ENCODE results near the gene MED22.

Gene MED22

DNA sequence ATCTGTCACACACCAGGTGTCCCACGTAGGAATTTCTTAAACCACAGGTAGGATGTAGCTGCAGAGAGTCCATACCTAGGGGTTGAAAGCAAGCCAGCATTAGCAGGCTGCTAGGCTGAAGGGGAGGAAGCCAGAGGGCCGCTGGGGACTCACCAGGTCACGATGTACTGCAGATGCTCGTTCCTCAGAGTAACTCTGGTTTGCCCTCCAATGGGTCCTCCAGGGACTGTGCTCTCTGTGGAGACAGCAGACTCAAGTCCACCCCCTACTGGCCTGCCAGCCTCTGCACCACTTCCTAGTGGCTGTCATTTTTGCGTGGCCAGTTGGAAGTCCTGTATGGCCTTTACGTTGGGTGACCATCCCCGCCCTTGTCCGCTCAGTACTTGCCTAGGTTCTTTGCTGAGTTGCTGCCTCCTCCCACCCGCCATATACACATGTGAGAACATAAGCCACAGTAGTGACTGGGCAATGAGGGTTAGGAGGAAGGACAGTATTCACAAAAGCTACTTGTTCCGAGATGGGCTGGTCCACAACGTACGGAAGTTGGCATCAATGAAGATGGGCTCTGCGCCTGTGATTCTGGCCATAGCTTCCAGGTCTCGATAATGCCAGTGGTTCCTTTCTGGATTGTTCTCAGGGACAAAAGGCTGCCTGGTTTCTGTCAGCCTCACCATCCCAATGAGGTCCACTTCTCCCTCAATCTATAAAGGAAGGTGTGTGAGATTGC is 4.1 kb upstream of the MED22 start:
- no peak overlapping the region; the same call in 1 of the 2 replicates for H3K27ac ChIP-seq (ENCODE audit: low read depth, low read length)
- H3F3A ChIP-seq (ENCODE audit: insufficient read depth), result peaks cover 64% of the 10 kb centered on the region
- peaks cover 35% of the 10 kb centered on the region for H3K36me3 ChIP-seq (ENCODE audit: low read length)
- no peak for TF ChIP-seq EZH2phosphoT487 (conservative IDR thresholded peaks at IDR 0.05; ENCODE audit: low read length)
- peak; percentile 49 for TF ChIP-seq CTCF (IDR thresholded peaks at IDR 0.05; ENCODE audit: insufficient read depth, low read length, poor library complexity, severe bottlenecking)
- peaks cover 31% of the 10 kb centered on the region for H3K79me2 ChIP-seq (ENCODE audit: insufficient read depth, low read length)
- H3K27me3 ChIP-seq (ENCODE audit: low read length), result no peaks in the 10 kb centered on the region
- no peak overlapping the region for H2AFZ ChIP-seq (ENCODE audit: low read depth, low read length, severe bottlenecking)
- H4K20me1 ChIP-seq (ENCODE audit: low read depth, low read length), result no peaks in the 10 kb centered on the region; the same call in 1 of the 2 replicates
- no peaks in the 10 kb centered on the region for H3K9me2 ChIP-seq (replicated peaks; ENCODE audit: insufficient read depth, low read length)
- H3K9ac ChIP-seq (ENCODE audit: low read length), result no peak overlapping the region
- H3K4me3 ChIP-seq (ENCODE audit: insufficient read depth, low read length, poor library complexity, severe bottlenecking), result no peak overlapping the region
- no peaks in the 10 kb centered on the region for H3K9me3 ChIP-seq (ENCODE audit: insufficient read depth, low read length)
- H3K4me2 ChIP-seq (ENCODE audit: low read depth, low read length, poor library complexity, severe bottlenecking), result no peak overlapping the region

DNA sequence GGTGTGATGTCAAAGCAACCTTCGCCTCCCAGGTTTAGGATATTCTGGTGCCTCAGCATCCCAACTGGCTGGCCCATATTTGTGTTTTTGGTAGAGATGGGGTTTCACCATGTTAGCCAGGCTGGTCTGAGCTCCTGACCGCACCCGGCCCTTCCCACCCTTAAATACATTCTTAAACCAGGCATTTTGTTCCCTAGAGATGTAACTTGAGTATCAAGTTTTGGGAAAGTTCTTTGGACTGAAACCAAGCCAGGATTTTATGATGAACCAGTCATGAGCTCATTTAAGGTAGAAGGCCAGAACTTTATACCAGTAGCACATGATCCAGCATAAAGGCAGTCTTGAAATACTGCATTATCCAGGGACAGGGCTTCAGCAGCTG is 3.6 kb upstream of the MED22 start:
- no peak overlapping the region for H3K4me2 ChIP-seq (ENCODE audit: low read depth, low read length, poor library complexity, severe bottlenecking)
- no peak overlapping the region for H3K4me3 ChIP-seq (ENCODE audit: insufficient read depth, low read length, poor library complexity, severe bottlenecking)
- H3K9me2 ChIP-seq (replicated peaks; ENCODE audit: insufficient read depth, low read length), result no peaks in the 10 kb centered on the region
- peaks cover 34% of the 10 kb centered on the region for H3K79me2 ChIP-seq (ENCODE audit: insufficient read depth, low read length)
- TF ChIP-seq CTCF (IDR thresholded peaks at IDR 0.05; ENCODE audit: insufficient read depth, low read length, poor library complexity, severe bottlenecking) (no peak), EZH2phosphoT487 (conservative IDR thresholded peaks at IDR 0.05; ENCODE audit: low read length) (no peak)
- no peak overlapping the region for H2AFZ ChIP-seq (ENCODE audit: low read depth, low read length, severe bottlenecking)
- no peak overlapping the region for H3K9ac ChIP-seq (ENCODE audit: low read length)
- H3K27me3 ChIP-seq (ENCODE audit: low read length), result no peaks in the 10 kb centered on the region
- H3F3A ChIP-seq (ENCODE audit: insufficient read depth), result peaks cover 64% of the 10 kb centered on the region
- no peaks in the 10 kb centered on the region for H3K9me3 ChIP-seq (ENCODE audit: insufficient read depth, low read length)
- no peak overlapping the region for H3K27ac ChIP-seq (ENCODE audit: low read depth, low read length)
- peaks cover 35% of the 10 kb centered on the region for H3K36me3 ChIP-seq (ENCODE audit: low read length)
- no peaks in the 10 kb centered on the region; the same call in 1 of the 2 replicates for H4K20me1 ChIP-seq (ENCODE audit: low read depth, low read length)

- Histone ChIP-seq H4K20me1 (ENCODE audit: low read depth, low read length) (no peaks in the 10 kb centered on the region; the same call in 1 of the 2 replicates), H2AFZ (ENCODE audit: low read depth, low read length, severe bottlenecking) (no peak overlapping the region), H3K9ac (ENCODE audit: low read length) (0 out of 2 replicates have a peak overlapping the region, but pooled peaks have one; percentile 100), H3K36me3 (ENCODE audit: low read length) (peaks cover 35% of the 10 kb centered on the region), H3F3A (ENCODE audit: insufficient read depth) (peaks cover 60% of the 10 kb centered on the region), H3K4me3 (ENCODE audit: insufficient read depth, low read length, poor library complexity, severe bottlenecking) (no peak overlapping the region), H3K9me2 (replicated peaks; ENCODE audit: insufficient read depth, low read length) (no peaks in the 10 kb centered on the region), H3K79me2 (ENCODE audit: insufficient read depth, low read length) (peaks cover 40% of the 10 kb centered on the region), H3K27me3 (ENCODE audit: low read length) (no peaks in the 10 kb centered on the region), H3K27ac (ENCODE audit: low read depth, low read length) (no peak overlapping the region), H3K9me3 (ENCODE audit: insufficient read depth, low read length) (no peaks in the 10 kb centered on the region), H3K4me2 (ENCODE audit: low read depth, low read length, poor library complexity, severe bottlenecking) (peak overlapping the region; percentile 77)
- TF ChIP-seq EZH2phosphoT487 (conservative IDR thresholded peaks at IDR 0.05; ENCODE audit: low read length) (no peak), CTCF (IDR thresholded peaks at IDR 0.05; ENCODE audit: insufficient read depth, low read length, poor library complexity, severe bottlenecking) (no peak)
Measured at GRCh38 chr9:133349965-133350616, 2.2 kb upstream of the MED22 start.

Data from SU-DHL-6 (cell line).